Subcutaneous adipose tissue (tissue), 4 donors: ENCODE data around the gene ABI1. TPM values are rescaled to one million over a fixed set of nuclear protein-coding genes. Genes with fewer than 3 reads are reported as not detected.

Source experiments
- total RNA-seq, 4 donors: library from RNA; depleted of rRNA; stranded (reverse); fragments of >200 nt; gene quantifications; one replicate each; pipeline ENCODE4 v1.1.0, GENCODE V29; 2016
- TF ChIP-seq, protein P1 (sequence below): fragments of 450-650 bp; IDR thresholded peaks from one replicate; pipeline ENCODE4 v1.5.1; 2016; ENCODE audit warnings: low read depth, mild to moderate bottlenecking, control low read depth, antibody characterized with exemption, moderate library complexity

Gene ABI1
- total RNA-seq, 4 donors from 2014 or later = 38.2 to 65.4 (median 48.1) TPM

DNA sequence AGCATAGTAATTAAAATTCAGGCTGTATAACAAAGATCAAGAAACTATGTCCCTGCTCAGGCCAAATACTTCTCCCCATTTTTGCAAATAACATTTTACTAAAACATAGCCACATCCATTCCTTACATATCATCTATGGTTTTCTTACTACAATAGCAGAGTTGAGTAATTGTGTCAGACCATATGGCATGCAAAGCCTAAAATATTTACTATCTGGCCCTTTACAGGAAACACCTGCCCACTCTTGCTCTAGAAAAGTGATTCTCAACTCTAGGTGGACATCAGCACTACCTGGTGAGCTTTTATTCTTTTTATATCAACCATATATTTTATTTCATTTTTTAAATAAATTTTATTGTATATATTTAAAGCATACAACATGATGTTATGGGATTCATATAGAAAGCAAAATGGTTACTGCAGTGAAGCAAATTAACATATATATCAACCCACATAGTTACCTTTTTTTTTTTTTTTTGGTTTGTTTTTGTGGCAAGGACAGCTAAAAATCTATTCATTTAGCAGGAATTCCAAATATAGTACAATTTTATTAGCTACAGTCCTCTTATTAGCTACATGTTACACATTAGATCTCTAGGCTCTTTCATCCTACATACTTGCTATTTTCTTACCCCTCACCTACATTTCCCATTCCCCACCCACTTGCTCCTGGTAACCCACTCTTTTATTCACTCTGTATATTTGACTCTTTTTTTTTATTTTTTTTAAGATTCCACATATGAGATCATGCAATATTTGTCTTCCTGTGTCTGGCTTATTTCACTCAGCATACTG is 19.6 kb downstream of the ABI1 start:
- TF ChIP-seq, protein P1, sequence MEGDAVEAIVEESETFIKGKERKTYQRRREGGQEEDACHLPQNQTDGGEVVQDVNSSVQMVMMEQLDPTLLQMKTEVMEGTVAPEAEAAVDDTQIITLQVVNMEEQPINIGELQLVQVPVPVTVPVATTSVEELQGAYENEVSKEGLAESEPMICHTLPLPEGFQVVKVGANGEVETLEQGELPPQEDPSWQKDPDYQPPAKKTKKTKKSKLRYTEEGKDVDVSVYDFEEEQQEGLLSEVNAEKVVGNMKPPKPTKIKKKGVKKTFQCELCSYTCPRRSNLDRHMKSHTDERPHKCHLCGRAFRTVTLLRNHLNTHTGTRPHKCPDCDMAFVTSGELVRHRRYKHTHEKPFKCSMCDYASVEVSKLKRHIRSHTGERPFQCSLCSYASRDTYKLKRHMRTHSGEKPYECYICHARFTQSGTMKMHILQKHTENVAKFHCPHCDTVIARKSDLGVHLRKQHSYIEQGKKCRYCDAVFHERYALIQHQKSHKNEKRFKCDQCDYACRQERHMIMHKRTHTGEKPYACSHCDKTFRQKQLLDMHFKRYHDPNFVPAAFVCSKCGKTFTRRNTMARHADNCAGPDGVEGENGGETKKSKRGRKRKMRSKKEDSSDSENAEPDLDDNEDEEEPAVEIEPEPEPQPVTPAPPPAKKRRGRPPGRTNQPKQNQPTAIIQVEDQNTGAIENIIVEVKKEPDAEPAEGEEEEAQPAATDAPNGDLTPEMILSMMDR = no peak

DNA sequence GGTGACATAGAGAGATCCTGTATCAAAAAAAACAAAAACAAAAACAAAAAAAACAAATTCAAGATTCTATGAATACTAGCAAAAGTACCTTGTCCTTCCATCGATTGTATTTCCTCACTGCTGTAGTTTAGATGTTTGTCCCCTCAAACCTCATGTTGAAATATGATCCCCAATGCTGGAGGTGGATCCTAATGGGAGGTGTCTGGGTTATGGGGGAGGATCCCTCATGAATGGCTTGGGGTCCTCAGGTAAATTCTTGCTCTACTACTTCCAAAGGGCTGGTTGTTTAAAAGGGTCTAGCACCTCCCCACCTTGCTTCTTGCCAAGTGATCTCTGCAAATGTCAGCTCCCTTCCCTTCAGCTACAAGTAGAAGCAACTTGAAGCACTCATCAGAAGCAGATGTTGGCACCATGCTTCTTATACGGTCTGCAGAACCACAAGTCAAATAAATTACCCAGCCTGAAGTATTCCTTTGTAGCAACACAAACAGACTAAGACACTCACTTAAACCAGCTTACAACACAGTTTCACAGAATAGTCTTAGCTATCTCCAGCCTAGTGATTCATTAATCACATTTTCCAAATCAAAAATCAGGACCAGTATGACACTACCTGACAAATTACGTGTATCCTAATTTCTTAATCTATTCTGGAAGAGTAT is 20.7 kb downstream of the ABI1 start:
- TF ChIP-seq, protein P1 = no peak

DNA sequence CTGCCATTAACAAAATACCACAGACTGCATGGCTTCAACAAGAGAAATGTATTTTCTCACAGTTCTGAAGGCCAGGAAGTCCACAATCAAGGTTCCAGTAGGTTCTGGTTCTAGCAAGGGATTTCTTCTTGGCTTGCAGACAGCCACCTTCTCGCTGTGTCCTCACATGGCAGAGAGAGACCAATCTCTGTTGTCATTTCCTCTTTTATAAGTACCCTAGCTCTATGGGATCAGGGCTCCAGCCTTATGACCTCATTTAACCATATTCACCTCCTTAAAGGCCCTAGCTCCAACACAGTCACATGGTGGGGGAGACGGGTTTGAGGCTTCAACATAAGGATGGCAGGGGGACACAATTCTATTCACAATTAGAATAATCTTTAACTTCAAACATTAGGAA is 23.6 kb downstream of the ABI1 start:
- TF ChIP-seq, protein P1 = no peak

DNA sequence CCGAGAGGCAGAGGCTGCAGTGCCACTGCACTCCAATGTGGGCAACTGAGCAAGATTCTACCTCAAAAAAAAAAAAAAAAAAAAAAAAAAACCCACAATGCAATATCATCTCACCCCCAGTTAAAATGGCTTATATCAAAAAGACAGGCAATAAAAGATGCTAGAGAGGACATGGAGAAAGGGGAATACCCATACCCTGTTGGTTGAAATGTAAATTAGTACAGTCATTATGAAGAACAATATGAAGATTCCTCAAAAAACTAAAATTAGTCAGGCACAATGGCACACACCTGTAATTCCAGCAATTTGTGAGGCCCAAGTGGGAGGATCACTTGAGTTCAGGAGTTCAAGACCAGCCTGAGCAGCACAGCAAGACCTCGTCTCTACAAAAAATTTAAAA is 25.7 kb downstream of the ABI1 start:
- TF ChIP-seq, protein P1 = no peak

DNA sequence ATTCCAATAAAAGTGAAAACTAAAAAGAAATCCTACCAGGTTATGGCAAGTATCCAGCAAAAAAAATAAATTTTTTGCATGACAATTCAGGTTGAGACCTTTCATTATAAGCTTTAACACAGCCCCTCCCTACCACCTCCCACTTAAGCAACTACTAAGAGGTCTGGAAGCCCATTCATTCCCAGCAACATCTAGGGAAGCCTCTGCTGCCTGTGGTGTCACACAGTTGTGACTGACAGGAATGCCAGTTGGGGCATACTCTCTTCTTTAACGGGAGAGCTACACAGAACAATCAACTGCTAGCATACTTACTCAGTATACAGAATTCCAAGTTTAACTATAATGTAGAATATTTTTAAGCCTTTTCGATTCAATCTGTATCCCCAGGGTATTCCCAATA is 27.8 kb downstream of the ABI1 start:
- TF ChIP-seq, protein P1 = no peak

DNA sequence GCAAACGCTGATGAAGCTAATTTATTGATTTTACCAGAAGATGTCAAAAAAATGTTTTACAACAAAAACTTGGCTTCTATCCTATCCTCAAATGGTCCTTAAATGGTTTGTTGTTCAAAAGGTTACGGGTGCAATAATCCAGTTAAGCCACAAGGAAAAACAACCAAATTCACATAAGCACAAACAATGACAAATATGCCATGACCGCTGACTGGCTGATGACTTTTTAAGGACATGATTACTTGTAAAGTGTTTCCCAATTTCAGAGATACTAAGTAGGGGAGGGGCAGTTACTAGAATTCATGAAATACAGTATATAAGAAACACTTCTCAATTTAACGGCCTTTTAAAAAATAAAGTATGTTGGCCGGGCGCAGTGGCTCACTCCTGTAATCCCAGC is 28.8 kb downstream of the ABI1 start:
- TF ChIP-seq, protein P1 = no peak

DNA sequence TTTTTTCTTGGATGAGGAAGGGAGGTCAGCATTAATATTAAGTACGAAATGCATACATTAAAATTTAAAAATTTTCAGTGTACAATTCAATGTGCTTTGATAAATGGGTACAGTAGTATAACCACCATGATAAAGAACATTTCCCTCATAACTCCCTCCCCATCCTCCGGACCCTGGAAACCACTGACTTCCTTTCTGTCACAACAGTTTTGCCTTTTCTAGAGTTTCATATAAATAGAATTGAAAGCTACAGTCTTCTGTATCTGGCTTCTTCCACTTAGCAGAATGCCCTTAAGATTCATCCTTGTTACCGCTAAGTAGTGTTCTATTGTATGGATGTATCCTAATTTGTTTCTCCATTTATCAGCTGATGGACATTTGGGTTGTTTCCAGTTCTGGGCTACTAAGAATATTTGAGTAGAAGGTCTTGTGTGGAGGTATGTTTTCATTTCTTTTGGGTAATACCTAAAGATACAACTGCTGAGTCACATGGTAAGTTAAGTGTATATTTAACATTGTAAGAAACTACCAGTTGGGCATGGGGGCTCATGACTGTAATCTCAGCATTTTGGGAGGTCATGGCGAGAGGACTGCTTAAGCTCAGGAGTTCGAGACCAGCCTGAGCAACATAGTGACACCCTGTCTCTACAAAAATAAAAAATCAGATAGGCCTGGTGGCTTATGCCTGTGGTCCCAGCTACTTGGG is 30.8 kb downstream of the ABI1 start:
- TF ChIP-seq, protein P1 = no peak
